Measurements from ENCODE around the gene NINJ1. TPM values are rescaled to one million over a fixed set of nuclear protein-coding genes. Genes with fewer than 3 reads are reported as not detected.

Gene NINJ1
- total and polyA plus RNA-seq, 2 of the 4 experiments (the other 2 are of a cell fraction), result 21.9 to 38.8 TPM

- dilution Hi-C loops (cut with HindIII; ENCODE audit: low sequenced_read_pairs, unreplicated experiment) (no loop called here), in situ Hi-C loops (cut with MboI; ENCODE audit: low sequenced_read_pairs) (loop anchor here (10.0 to 25.0 kb wide), 2 partner anchors 335 to 442 kb away; partner anchors contain the start of genes FAM120A and FAM120AOS), intact Hi-C loops (cut with micrococcal nuclease) (no loop called here)
- H2AK5ac ChIP-seq (ENCODE audit: low read depth, low read length), result peak overlapping the region; percentile 93
- peak overlapping the region; percentile 46; the same call in 1 of the 2 replicates for H3K14ac ChIP-seq (replicated peaks; ENCODE audit: low read depth, low read length)
- peak overlapping the region; percentile 95 for H2AK9ac ChIP-seq (replicated peaks; ENCODE audit: low read depth, low read length, poor library complexity)
- WGBS, 2 experiments (ENCODE audit: extremely low coverage in 2 of 2, insufficient read length in 1 of 2), result 43% methylated on average over 11 of the region's 23 CpGs; no CpG with 5 or more reads in 1 of the 2 experiments
- H3K4ac ChIP-seq (ENCODE audit: low read depth, low read length), result peak overlapping the region; percentile 89
- H3K23ac ChIP-seq (ENCODE audit: low read depth, low read length), result peak overlapping the region; percentile 23; the same call in 1 of the 2 replicates
- peak overlapping the region; percentile 83 for H2BK20ac ChIP-seq (ENCODE audit: low read depth, low read length)
- ATAC-seq (ENCODE audit: low read depth), result peak; percentile 87
- H3K9ac ChIP-seq (ENCODE audit: low read depth, low read length), result no peak overlapping the region
- no peak overlapping the region for H3K4me2 ChIP-seq (ENCODE audit: low read depth, low read length)
- H2BK5ac ChIP-seq (ENCODE audit: low read depth, low read length, poor library complexity, severe bottlenecking), result peak overlapping the region; percentile 69
- no peak overlapping the region for H3K4me3 ChIP-seq (ENCODE audit: insufficient read depth, low read depth, low read length)
- peak overlapping the region; percentile 28; the same call in 1 of the 2 replicates for H3K18ac ChIP-seq (ENCODE audit: low read depth, low read length)
- no TSS peak for BruUV-seq (replicated peaks)
- DNase-seq, result peak; percentile 94
- no peaks in the 10 kb centered on the region; the same call in 1 of the 2 replicates for H4K20me1 ChIP-seq (ENCODE audit: insufficient read depth, low read length)
- peak overlapping the region; percentile 86 for H2AFZ ChIP-seq (replicated peaks; ENCODE audit: low read length, poor library complexity)
- H4K91ac ChIP-seq (ENCODE audit: insufficient read depth, low read depth, low read length), result peak overlapping the region; percentile 66
- peak overlapping the region; percentile 44 for H4K5ac ChIP-seq (ENCODE audit: low read depth, low read length)
- H3K27me3 ChIP-seq (ENCODE audit: control insufficient read depth, insufficient read depth, low read length), result no peaks in the 10 kb centered on the region
- peaks cover 19% of the 10 kb centered on the region for H3K36me3 ChIP-seq (ENCODE audit: control insufficient read depth, insufficient read depth, low read length)
- peak overlapping the region; percentile 82 for H2BK120ac ChIP-seq (ENCODE audit: low read depth, low read length)
- peak overlapping the region; percentile 76; the same call in 2 of the 3 replicates for H2BK15ac ChIP-seq (ENCODE audit: low read depth, low read length)
- CTCF ChIA-PET, result interaction anchor here (0.6 to 1.0 kb wide), 3 partner anchors 9 to 46 kb away, joined by 3 read pairs; no protein-coding TSS in a partner anchor
- peak overlapping the region; percentile 74 for H3K27ac ChIP-seq (ENCODE audit: insufficient read depth, low read length)
- peak overlapping the region; percentile 32 to 79 for H4K8ac ChIP-seq (ENCODE audit: low read depth in 2 of 2, low read length in 2 of 2)
- H3K79me1 ChIP-seq (ENCODE audit: low read depth in 1 of 2, low read length in 2 of 2), result peaks cover 0 to 10% of the 10 kb centered on the region in 2 experiments; a peak in 1 of 4 replicates
- POLR2A ChIA-PET (ENCODE audit: unreplicated experiment), result no interaction called here
- peaks cover 15% of the 10 kb centered on the region for H3K4me1 ChIP-seq (ENCODE audit: control insufficient read depth, insufficient read depth, low read length)
- peak overlapping the region; percentile 60; the same call in 1 of the 2 replicates for H3K56ac ChIP-seq (ENCODE audit: extremely low read depth, insufficient read depth, low read length)
- no peaks in the 10 kb centered on the region for H3K9me3 ChIP-seq (ENCODE audit: control insufficient read depth, insufficient read depth, low read length)
- peaks cover 23% of the 10 kb centered on the region for H3K9me1 ChIP-seq (ENCODE audit: insufficient read depth, low read length)
- TF ChIP-seq BHLHE40 (IDR thresholded peaks at IDR 0.05; ENCODE audit: low read depth, low read length), result peak; percentile 69
- peak; percentile 42 for TF ChIP-seq RAD21 (IDR thresholded peaks at IDR 0.05; ENCODE audit: low read length)
- peak; percentile 94 for TF ChIP-seq CEBPB (IDR thresholded peaks at IDR 0.05; ENCODE audit: low read depth, low read length)
- TF ChIP-seq FOS (IDR thresholded peaks at IDR 0.05; ENCODE audit: low read depth, low read length), result peak; percentile 51
- TF ChIP-seq MAZ (IDR thresholded peaks at IDR 0.05; ENCODE audit: borderline replicate concordance, low read depth, low read length), result peak; percentile 95; the same call in 1 of the 2 replicates
- TF ChIP-seq NFE2L2 (IDR thresholded peaks at IDR 0.05; ENCODE audit: low read depth, low read length), result 0 out of 2 replicates have a peak, but pooled peaks have one; percentile 17
- no peak for TF ChIP-seq RFX5 (IDR thresholded peaks at IDR 0.05; ENCODE audit: low read depth, low read length)
- peak; percentile 94 for TF ChIP-seq MXI1 (IDR thresholded peaks at IDR 0.05; ENCODE audit: borderline replicate concordance, low read depth, low read length)
- TF ChIP-seq MAFK (IDR thresholded peaks at IDR 0.05; ENCODE audit: low read depth, low read length), result peak; percentile 31; the same call in 1 of the 2 replicates
- no peak for TF ChIP-seq ELK1 (IDR thresholded peaks at IDR 0.05; ENCODE audit: borderline replicate concordance, low read depth, low read length)
- 0 out of 2 replicates have a peak, but pooled peaks have one; percentile 17 for TF ChIP-seq POLR2A (IDR thresholded peaks at IDR 0.05; ENCODE audit: low read depth, low read length)
- TF ChIP-seq SMC3 (IDR thresholded peaks at IDR 0.05; ENCODE audit: low read depth, low read length), result no peak; the same call in 1 of the 2 replicates
- no peak for TF ChIP-seq USF2 (IDR thresholded peaks at IDR 0.05; ENCODE audit: low read depth, low read length)
These were observed 13.9 kb downstream of the NINJ1 start for GRCh38 chr9:93119953-93120845.
